Lower leg skin (tissue), 4 donors: ENCODE measurements around the gene KCNG2. TPM values are rescaled to one million over a fixed set of nuclear protein-coding genes. Genes with fewer than 3 reads are reported as not detected.

Experiments
- DNase-seq, 2 donors: peaks; one replicate each; pipeline ENCODE4 v3.0.0-alpha.2; 2019; ENCODE audit warnings: low spot score in 2 of 2
- H3K4me3 ChIP-seq: fragments of 200-600 bp; sonication (generic); 2 replicates; pipeline ENCODE4 v1.5.1; 2017; ENCODE audit warnings: mild to moderate bottlenecking, low read depth; ENCODE audit not compliant: poor library complexity, severe bottlenecking
- CTCF ChIP-seq, 3 donors: fragments of 450-650 bp; IDR thresholded peaks; one replicate each; pipeline ENCODE4 v1.5.1; 2016; ENCODE audit warnings: antibody characterized with exemption in 3 of 3, mild to moderate bottlenecking in 3 of 3, moderate library complexity in 2 of 3
- POLR2A ChIP-seq, 2 donors: fragments of 450-650 bp; IDR thresholded peaks; one replicate each; pipeline ENCODE4 v1.6.1; 2016 to 2017; ENCODE audit warnings: antibody characterized with exemption in 2 of 2, mild to moderate bottlenecking in 1 of 2, moderate library complexity in 1 of 2
- WGBS, 2 donors: methylation state at CpG; one replicate each; pipeline ENCODE4 v1.1.5; 2018; 5-methylcytosine and 5-hydroxymethylcytosine counted together
- intact Hi-C: fragments of 100-400 bp; cut with DNase I; formaldehyde crosslinking; loops from one replicate; pipeline ENCODE4 v1.15.0; 2023; ENCODE audit warnings: low total_unique reads
- total RNA-seq, 4 donors: library from RNA; depleted of rRNA; stranded (reverse); fragments of >200 nt; gene quantifications; one replicate each; pipeline ENCODE4 v1.1.0, GENCODE V29; 2016

The KCNG2 gene
- total RNA-seq, 4 donors from 2014 or later, result 0.84 TPM; not detected in 3

GRCh38 chr18:79789091-79789891 lies 8.4 kb upstream of the KCNG2 start:
- 89 to 94% methylated on average over 50 to 54 of the region's 54 CpGs for WGBS, 2 donors
- intact Hi-C loops, result no loop called here
- TF ChIP-seq CTCF (IDR thresholded peaks at IDR 0.05) (no peak), POLR2A (IDR thresholded peaks at IDR 0.05) (no peak)

GRCh38 chr18:79789901-79790890 lies 7.5 kb upstream of the KCNG2 start:
- TF ChIP-seq POLR2A (IDR thresholded peaks at IDR 0.05), result no peak
- no peak for TF ChIP-seq CTCF (IDR thresholded peaks at IDR 0.05)
- intact Hi-C loops, result loop anchor here (10.0 kb wide), 1 partner anchor 145 kb away; no protein-coding TSS in a partner anchor
- no peak for DNase-seq
- WGBS, 2 donors, result 75% methylated on average over 46 of the region's 46 CpGs
- no peak overlapping the region for H3K4me3 ChIP-seq

More at GRCh38 chr18:79789091-79789891, 8.4 kb upstream of the KCNG2 start:
- DNase-seq, result peak in 1 of 2 donors; percentile 37
- no peak overlapping the region for H3K4me3 ChIP-seq

DNA sequence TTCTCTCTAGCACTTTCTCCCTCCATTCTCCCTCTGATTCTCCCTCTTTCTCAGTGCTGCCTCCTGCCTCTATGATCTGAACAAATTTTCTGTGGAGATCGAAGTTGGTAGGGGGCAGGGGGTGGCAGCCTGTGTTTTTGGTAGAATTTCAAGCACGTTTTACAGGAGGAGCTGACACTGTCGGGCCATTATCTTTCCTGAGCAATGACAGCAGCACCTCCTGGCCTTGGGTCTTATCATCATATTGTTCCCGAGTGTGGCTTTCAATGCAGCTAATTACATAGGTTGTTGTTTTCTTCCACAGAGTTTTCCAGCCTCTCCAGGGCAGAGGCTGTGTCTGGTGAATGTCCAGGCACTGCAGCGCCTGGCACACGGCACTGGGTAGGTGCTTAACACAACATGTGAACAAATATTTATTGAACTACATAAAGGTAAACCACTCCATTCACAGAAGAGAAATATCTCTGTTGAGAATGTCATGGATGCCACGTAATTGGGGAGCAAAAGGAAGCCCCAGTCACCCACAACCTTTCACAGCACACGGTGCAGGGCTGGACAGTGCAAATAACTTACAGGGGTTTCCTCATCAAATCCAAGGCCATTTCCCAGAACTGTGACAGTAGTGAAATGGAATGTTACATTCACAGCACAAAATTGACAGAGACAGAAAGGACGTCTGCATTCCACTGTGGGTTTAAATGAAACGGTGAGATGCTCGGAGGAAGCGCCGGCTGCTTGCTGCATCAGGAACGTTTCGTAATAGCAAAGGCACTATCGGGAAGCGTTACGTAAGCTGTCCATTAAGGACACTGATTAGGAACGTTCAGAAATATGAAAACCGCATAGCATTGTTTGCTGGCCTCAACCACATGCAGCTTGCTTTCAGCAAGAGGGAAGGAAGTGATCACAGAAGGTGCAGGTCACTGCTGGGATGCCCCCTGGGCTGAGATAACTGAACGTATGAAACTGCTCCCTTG lies 6.5 kb upstream of the KCNG2 start:
- intact Hi-C loops, result loop anchor here (10.0 kb wide), 1 partner anchor 144 kb away; no protein-coding TSS in a partner anchor

DNA sequence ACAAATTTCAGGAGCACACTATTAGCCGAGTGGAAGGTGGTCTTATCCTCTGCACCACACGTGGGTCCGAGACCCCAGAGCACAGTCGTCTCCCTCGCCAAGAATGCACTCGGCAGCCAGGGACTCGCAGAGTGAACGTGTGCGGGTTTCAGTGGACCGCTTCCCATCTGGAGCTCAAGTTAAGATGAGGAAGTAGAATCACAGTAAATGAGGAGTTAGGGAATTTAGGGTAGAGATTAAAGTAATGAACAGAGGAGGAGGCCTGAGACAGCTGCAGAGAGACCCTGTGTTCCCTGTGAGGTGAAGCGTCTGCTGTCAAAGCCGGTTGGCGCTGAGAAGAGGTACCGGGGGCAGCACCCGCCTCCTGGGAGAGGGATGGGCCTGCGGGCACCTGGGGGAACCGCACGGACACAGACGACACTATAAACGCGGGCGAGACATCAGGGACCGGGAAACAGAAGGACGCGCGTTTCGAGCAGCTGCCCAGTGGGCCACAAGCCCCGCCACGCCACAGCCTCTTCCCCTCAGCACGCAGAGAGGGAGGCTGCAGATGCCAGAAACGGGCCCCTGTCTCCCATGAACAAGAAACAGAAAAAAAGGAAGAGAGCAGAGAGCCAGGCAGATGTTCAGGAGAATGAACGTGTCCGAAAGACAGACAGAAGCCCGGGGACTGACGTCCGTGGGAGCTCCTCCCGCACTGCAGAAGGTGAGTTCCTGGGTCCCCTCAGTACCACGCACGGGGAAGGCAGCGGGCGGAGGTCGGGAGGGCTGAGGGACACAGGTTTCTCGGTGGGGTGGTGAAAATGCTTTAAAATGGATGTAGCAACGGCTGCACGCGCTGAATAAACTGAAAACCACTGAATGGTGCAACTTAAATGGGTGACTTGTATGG lies 5.4 kb upstream of the KCNG2 start:
- H3K4me3 ChIP-seq, result no peak overlapping the region
- no peak for DNase-seq
- TF ChIP-seq CTCF (IDR thresholded peaks at IDR 0.05) (no peak), POLR2A (IDR thresholded peaks at IDR 0.05) (no peak)
- intact Hi-C loops, result loop anchor here (10.0 kb wide), 1 partner anchor 142 kb away; no protein-coding TSS in a partner anchor
- 75 to 76% methylated on average over 46 of the region's 46 CpGs for WGBS, 2 donors

More for the DNA sequence above, 6.5 kb upstream of the KCNG2 start:
- WGBS, 2 donors, result 20 to 29% methylated on average over 21 of the region's 21 CpGs
- TF ChIP-seq POLR2A (IDR thresholded peaks at IDR 0.05), result no peak
- no peak for TF ChIP-seq CTCF (IDR thresholded peaks at IDR 0.05)
- H3K4me3 ChIP-seq, result no peak overlapping the region
- DNase-seq, result peak in 1 of 2 donors; percentile 45
